NT2/D1 (cell line): ENCODE measurements around the gene EML4.

Experiments
- SUZ12 ChIP-seq: IDR thresholded peaks from 2 replicates; pipeline ENCODE4 v1.6.1; 2011; ENCODE audit not compliant: insufficient read length, insufficient read depth; ENCODE audit errors: extremely low read depth
- YY1 ChIP-seq: IDR thresholded peaks from 2 replicates; pipeline ENCODE4 v1.6.1; 2011; ENCODE audit not compliant: insufficient read length, insufficient read depth
- ZNF274 ChIP-seq: IDR thresholded peaks from 2 replicates; pipeline ENCODE4 v1.6.1; 2011; ENCODE audit warnings: mild to moderate bottlenecking, low read depth, low read length

- TF ChIP-seq YY1 (no peak), ZNF274 (no peak), SUZ12 (no peak)
These were observed 39.2 kb upstream of the EML4 start for GRCh38 chr2:42129947-42130346.
